Astrocyte of the cerebellum (primary cell): ENCODE results near the gene GSTP1.
"Not testable (repeated sequence)": the region's sequence is repeated elsewhere in the genome, so short reads cannot be mapped to it uniquely, and the experiment has no call there.

Experiments
- DNase-seq: peaks from one replicate; pipeline ENCODE4 v3.0.0-alpha.2; 2011; ENCODE audit warnings: low read depth
- H3K4me3 ChIP-seq: 2 replicates; pipeline ENCODE4 v1.5.1; 2011; ENCODE audit warnings: mild to moderate bottlenecking, low read depth, low read length, moderate library complexity
- in situ Hi-C: cut with HindIII; loops from 2 replicates; pipeline ENCODE4 v1.10.0; 2017; ENCODE audit warnings: low sequenced_read_pairs
- TF ChIP-seq, protein P1 (sequence below): IDR thresholded peaks from 2 replicates; pipeline ENCODE4 v1.5.1; 2012; ENCODE audit warnings: low read length, low read depth, moderate library complexity, mild to moderate bottlenecking; ENCODE audit errors: missing control alignments

Gene GSTP1

DNA sequence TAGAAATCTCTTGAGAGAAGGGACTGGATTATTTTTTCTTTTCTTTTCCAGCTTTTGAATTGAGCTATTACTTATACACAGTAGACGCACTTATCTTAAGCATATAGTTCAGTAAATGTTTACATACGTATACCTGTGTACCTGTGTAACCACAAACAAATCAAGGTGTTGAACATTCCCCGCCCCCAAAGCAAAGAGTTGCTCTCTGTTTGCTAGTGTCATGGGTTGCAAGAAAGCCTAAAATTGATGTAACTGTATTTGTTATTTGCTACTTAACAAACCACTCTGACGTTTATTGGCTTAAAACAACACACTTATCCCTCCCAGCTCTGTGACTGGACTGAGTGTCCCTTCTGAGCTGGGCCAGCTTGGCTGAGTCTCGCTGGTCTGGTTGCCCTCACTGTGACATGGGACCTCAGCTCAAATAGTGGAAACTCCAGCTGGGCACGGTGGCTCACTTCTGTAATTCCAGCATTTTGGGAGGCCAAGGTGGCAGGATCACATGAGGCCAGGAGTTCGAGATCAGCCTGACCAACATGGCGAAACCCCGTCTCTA is 35.0 kb upstream of the GSTP1 start:
- DNase-seq = no peak
- no peak overlapping the region for H3K4me3 ChIP-seq
- in situ Hi-C loops = no loop called here
- TF ChIP-seq, protein P1, sequence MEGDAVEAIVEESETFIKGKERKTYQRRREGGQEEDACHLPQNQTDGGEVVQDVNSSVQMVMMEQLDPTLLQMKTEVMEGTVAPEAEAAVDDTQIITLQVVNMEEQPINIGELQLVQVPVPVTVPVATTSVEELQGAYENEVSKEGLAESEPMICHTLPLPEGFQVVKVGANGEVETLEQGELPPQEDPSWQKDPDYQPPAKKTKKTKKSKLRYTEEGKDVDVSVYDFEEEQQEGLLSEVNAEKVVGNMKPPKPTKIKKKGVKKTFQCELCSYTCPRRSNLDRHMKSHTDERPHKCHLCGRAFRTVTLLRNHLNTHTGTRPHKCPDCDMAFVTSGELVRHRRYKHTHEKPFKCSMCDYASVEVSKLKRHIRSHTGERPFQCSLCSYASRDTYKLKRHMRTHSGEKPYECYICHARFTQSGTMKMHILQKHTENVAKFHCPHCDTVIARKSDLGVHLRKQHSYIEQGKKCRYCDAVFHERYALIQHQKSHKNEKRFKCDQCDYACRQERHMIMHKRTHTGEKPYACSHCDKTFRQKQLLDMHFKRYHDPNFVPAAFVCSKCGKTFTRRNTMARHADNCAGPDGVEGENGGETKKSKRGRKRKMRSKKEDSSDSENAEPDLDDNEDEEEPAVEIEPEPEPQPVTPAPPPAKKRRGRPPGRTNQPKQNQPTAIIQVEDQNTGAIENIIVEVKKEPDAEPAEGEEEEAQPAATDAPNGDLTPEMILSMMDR = no peak

DNA sequence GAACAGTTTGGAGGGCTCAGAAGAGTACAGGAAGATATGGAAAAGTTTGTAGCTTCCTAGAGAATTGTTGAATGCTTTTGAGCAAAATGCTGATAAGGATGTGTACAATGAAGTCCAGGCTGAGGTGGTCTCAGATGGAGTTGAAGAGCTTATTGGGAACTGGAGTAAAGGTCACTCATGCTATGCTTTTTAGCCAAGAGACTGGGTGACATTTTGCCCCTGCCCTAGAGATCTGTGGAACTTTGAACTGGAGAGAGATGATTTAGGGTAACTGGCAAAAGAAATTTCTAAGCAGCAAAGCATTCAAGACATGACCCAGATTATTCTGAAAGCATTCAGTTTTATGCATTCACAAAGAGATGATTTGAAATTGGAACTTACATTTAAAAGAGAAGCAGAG is 32.5 kb upstream of the GSTP1 start:
- DNase-seq = no peak
- in situ Hi-C loops = no loop called here
- no peak overlapping the region for H3K4me3 ChIP-seq
- TF ChIP-seq, protein P1 = no peak

DNA sequence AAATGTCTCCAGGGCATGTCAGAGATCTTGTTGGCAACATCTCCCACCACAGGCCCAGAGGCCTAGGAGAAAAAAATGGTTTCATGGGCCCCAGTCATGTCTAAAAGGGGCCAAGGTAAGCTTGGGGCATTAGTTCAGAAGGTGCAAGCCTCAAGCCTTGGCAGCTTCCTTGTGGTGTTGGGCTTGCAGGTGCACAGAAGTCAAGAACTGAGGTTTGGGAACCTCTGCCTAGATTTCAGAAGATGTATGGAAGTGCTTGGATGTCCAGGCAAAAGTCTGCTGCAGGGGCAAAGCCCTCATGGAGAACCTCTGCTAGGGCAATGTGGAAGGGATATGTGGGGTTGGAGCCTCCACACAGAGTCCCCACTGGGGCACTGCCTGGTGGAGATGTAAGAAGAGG is 31.9 kb upstream of the GSTP1 start:
- DNase-seq, in situ Hi-C loops, H3K4me3 ChIP-seq: not testable (repeated sequence)

DNA sequence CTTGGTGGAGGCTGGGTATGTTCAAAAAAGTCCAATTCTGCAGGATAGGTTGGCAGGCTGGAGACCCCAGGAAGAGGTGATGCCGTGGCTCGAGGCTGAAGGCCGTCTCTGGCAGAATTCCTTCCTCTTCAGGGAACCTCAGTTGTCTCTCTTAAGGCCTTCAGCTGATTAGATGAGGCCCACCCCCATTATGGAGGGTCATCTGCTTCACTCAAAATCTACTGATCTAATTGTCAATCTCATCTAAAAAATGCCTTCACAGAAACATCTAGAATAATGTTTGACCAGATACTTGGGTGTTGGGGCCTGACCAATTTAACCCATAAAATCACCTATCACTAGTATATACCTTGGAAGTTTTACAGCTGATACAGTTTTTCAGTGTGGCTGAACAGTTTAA is 27.4 kb upstream of the GSTP1 start:
- no peak for DNase-seq
- no peak overlapping the region for H3K4me3 ChIP-seq
- in situ Hi-C loops = no loop called here
- TF ChIP-seq, protein P1 = no peak

DNA sequence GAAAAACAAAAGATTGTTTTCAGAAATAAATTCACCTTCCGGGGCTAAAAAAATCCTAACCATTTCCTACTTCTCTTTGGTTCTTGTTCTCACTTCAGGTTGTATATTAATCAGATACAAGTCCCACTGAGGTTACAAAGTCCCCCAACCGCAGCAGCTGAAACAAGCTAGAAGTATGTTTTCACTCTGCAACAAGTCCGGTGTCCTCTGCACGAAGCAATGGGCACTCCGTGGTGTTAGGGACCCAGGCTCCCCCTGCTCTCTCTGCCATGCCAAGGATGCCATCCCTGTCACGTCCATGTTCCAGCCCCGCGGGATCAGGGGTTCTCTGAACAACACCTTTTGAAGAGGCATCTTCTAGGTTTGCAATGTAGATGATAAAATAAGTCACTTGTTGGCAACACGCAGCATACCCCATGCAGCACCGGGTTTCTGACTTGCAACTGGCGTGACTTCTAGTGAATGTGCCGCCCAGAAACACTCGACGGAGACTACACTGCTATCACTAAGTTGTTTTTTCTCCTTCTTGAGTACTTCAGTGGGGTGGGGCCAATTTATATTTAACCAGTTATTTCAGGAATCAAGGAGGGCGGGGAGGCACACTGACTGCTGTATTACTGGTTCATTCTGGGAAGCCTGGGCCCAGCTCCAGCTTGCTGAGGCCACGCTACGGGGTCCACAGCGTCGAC is 25.4 kb upstream of the GSTP1 start:
- no peak overlapping the region for H3K4me3 ChIP-seq
- in situ Hi-C loops = no loop called here
- TF ChIP-seq, protein P1 = no peak
- DNase-seq = no peak

DNA sequence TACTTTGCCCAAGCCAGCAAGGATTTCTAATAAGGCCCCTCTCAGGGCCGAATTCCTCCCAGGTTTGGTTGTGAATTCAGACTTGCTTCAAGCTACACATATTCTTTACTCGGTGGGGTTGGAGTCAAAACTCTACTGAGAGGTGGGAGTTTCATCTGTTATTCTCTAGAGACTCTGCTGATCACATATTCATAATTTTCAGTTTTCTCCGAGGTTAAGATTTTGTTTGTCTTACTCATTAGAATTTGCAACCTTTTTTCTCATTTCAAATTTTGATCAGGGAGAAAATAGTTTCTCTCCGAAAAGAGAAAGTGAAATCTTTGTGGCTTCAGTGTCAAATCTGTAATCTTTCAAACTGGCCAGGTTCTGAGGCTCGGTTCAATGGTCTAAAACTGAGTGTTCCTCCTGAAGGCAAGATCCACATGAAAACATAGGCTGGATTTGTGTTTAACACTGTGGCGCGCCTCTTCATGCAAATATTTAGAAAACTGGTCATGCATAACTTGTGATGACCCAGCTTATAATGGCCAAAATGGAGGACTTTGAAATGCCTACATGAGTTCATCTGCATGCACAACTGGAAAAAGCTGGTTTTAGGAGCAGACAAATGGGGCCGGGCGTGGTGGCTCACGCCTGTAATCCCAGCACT is 21.5 kb upstream of the GSTP1 start:
- TF ChIP-seq, protein P1 = no peak
- H3K4me3 ChIP-seq = no peak overlapping the region
- in situ Hi-C loops = no loop called here
- no peak for DNase-seq

DNA sequence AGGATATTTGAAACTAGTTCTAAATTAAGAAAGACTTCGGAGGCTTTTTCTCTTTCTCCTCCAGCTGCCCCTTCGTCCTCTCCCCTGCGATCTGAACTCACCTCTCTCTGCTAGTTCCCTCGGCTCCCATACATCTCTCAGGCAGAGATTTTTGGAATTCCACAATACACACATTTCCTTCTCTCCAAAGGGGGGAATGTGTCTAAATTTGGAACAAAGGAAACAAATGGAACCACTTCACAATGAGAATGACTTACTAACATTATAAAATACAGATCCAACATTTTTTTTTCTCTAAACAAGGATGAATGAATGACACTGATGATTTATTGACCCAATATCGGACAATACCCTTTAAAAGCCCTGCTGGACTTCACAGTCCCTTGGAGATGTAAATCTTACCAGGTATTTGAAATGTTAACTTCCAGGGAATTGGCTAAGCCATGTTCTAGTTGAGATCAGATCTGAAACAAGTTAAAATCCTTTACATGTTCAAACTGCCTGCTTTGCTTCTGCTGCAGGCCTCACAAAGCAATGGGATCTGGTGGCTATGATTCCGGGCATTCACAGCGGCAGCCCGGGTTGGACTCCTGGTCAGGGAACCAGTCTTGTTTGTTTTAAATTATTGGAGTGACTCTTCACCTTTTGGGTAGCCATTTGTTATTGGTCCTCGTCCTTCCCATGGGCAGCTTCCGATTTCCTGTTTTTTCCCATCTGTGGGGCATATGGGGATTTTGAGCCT is 20.5 kb upstream of the GSTP1 start:
- in situ Hi-C loops = no loop called here
- DNase-seq = no peak
- no peak overlapping the region for H3K4me3 ChIP-seq
- TF ChIP-seq, protein P1 = no peak

DNA sequence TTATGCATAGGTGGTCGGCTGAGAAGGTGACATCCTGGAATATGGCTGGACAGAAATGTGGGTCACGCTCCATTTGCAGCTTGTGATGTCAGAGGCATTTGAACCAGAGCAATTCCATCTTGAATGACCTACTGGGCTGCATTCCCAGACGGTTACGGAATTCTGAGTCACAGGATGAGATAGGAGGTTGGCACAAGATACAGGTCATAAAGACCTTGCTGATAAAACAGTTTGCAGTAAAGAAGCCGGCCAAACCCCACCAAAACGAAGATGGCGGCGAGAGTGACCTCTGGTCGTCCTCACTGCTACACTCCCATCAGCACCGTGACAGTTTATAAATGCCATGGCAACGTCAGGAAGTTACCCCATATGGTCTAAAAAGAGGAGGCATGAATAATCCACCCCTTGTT is 19.9 kb upstream of the GSTP1 start:
- in situ Hi-C loops, H3K4me3 ChIP-seq: not testable (repeated sequence)
- DNase-seq = peak; percentile 60
